Stomach (tissue), 4 donors: ENCODE measurements around the gene TINAGL1.

ENCODE experiments used
- EP300 ChIP-seq: sonication (generic); formaldehyde crosslinking; IDR thresholded peaks from one replicate; pipeline ENCODE4 v1.6.1; 2017; ENCODE audit warnings: antibody characterized with exemption
- POLR2A ChIP-seq, 4 donors: fragments of 450-650 bp; IDR thresholded peaks; one replicate each; pipeline ENCODE4 v1.6.1; 2016; ENCODE audit warnings: antibody characterized with exemption in 4 of 4, control low read depth in 2 of 4, mild to moderate bottlenecking in 1 of 4, moderate library complexity in 1 of 4
- POLR2AphosphoS5 ChIP-seq, 3 donors: sonication (generic); formaldehyde crosslinking; IDR thresholded peaks; one replicate each; pipeline ENCODE4 v1.6.1; 2016; ENCODE audit warnings: antibody characterized with exemption in 3 of 3
- TF ChIP-seq, protein P1 (sequence below), 7 experiments: fragments of 450-650 bp in 4 of 7; fragments of 200-600 bp in 3 of 7; sonication (generic) in 3 of 7; IDR thresholded peaks; one replicate each; pipeline ENCODE4 v1.5.1; 2016 to 2019; ENCODE audit warnings: antibody characterized with exemption in 7 of 7, control low read depth in 2 of 7, mild to moderate bottlenecking in 1 of 7

DNA sequence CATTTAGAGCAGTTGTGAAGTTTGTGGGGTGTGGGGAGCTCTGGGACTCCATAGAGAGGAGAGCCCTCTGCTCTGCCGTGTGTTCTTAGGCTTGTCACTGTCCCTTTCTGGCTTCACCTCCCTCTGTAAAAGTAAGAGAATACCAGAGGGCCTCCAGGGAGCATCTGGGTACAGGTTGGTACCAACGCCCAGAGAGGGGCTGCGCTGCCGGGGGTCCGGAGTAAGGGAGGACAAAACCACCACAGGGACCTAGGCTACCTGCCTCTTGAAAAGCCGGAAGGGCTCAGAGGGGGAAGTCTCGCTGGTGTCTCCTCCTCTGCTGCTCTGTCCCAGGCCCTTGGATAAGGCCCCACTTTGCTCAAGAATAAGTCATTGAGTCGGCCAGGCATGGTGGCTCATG is 3.1 kb upstream of the TINAGL1 start:
- TF ChIP-seq, protein P1, sequence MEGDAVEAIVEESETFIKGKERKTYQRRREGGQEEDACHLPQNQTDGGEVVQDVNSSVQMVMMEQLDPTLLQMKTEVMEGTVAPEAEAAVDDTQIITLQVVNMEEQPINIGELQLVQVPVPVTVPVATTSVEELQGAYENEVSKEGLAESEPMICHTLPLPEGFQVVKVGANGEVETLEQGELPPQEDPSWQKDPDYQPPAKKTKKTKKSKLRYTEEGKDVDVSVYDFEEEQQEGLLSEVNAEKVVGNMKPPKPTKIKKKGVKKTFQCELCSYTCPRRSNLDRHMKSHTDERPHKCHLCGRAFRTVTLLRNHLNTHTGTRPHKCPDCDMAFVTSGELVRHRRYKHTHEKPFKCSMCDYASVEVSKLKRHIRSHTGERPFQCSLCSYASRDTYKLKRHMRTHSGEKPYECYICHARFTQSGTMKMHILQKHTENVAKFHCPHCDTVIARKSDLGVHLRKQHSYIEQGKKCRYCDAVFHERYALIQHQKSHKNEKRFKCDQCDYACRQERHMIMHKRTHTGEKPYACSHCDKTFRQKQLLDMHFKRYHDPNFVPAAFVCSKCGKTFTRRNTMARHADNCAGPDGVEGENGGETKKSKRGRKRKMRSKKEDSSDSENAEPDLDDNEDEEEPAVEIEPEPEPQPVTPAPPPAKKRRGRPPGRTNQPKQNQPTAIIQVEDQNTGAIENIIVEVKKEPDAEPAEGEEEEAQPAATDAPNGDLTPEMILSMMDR (IDR thresholded peaks at IDR 0.05): no peak
- no peak for TF ChIP-seq POLR2AphosphoS5 (IDR thresholded peaks at IDR 0.05)
- no peak for TF ChIP-seq EP300
- TF ChIP-seq POLR2A (IDR thresholded peaks at IDR 0.05): no peak
